GM12875 (cell line): ENCODE measurements around the gene RAMP3.

Experiments
- H3K4me3 ChIP-seq: one replicate; pipeline ENCODE4 v1.5.1; 2011; ENCODE audit warnings: low read depth, low read length, control low read depth
- CTCF ChIP-seq: IDR thresholded peaks from 2 replicates; pipeline ENCODE4 v1.5.1; 2011; ENCODE audit warnings: low read depth, mild to moderate bottlenecking, control low read depth, inconsistent platforms, low read length, moderate library complexity, borderline replicate concordance; ENCODE audit not compliant: insufficient read depth

The RAMP3 gene

DNA sequence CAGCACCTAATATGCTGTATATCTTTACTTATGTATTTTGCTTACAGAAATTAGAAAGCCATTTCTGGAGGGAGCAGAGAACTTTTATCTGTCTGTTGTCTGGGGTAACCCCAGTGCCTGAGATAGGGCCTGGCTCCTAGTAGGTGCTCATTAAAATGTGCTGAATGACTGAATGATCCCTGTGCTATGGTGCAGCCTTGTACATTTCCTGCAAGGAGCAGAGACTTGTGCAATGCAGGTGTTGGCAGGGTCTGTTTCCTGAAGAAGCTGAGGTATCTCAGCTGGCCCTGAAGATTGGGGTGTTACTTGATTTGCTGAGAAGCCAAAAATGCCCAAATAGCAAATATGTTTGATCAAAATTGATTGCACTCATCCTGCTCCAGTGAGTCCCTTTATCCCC, 65.5 kb downstream of the RAMP3 start:
- no peak overlapping the region for H3K4me3 ChIP-seq
- no peak for TF ChIP-seq CTCF

- no peak for TF ChIP-seq CTCF
- no peak overlapping the region for H3K4me3 ChIP-seq
Observed at GRCh38 chr7:45223728-45224630, 66.4 kb downstream of the RAMP3 start.

DNA sequence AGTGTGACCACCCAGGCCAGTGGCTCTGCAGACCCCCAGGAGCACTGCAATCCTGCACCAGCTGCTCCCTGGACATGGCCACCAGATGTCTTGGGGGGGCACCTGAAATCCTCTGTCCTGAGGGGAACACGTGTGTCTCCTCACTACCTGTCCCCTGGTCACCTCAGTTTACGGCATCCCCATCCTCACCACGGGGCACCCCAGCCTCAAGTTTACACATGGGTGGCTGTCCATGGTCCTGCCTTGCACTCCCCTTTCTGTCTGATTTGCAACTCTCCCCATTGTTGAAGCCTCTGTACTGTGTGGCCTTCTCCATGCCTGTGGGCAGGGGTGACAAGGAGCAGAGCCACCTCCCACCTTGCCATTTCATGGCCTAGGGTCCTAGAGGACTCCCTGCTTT, 67.2 kb downstream of the RAMP3 start:
- H3K4me3 ChIP-seq: no peak overlapping the region
- TF ChIP-seq CTCF: no peak

- no peak overlapping the region for H3K4me3 ChIP-seq
- no peak for TF ChIP-seq CTCF
Observed at GRCh38 chr7:45225311-45225947, 67.8 kb downstream of the RAMP3 start.

- TF ChIP-seq CTCF: no peak
- H3K4me3 ChIP-seq: no peak overlapping the region
Observed at GRCh38 chr7:45225948-45226335, 68.4 kb downstream of the RAMP3 start.

DNA sequence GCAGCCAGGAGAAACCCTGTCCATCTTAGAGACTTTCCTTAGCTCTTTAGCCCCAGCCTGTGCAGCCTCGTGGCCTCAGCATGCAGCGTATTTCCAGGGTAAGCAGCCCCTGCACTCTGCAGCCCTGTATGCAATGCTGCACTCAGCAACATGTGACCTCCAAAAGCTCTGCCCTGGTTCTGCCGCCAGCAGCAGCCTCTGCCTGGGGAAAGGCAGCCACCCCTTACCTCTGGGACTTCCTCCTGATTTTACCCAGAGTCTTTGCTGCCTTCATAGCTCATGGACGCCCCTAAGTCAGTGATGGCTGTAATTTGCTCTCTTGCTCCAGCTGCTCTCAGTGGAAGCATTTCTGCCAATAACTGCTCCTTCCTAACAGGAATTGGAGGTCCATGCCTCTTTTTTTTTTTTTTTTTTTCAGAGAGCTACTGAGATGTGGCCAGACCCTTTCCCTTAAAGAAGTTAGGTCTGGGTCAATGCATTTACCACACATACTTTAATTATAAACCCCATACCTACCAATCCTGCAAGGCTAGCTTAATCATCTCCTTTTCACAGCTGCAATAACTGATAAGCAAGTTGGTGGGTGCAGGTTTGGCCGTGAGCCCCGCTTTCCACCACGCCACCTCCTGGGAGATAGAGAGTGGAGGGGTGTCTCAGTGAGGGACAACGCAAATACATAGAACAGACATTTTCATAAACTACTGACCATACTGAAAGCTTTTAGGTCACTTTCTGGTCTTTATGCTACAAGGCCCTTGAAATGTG, 71.7 kb downstream of the RAMP3 start:
- no peak overlapping the region for H3K4me3 ChIP-seq
- TF ChIP-seq CTCF: no peak
